H1 (cell line): Measurements from ENCODE around the gene SLC13A3. TPM values are rescaled to one million over a fixed set of nuclear protein-coding genes. Genes with fewer than 3 reads are reported as not detected.

Experiments used
- ASH2L ChIP-seq: fragments of 200-600, 300-600 bp; sonication (generic); IDR thresholded peaks from one replicate; pipeline ENCODE4 v1.7.1; 2017; ENCODE audit warnings: low read length
- ATF3 ChIP-seq: IDR thresholded peaks from 2 replicates; pipeline ENCODE4 v1.6.1; 2011; ENCODE audit warnings: low read depth, mild to moderate bottlenecking, low read length; ENCODE audit not compliant: insufficient read depth
- BRCA1 ChIP-seq: IDR thresholded peaks from 2 replicates; pipeline ENCODE4 v1.6.1; 2012; ENCODE audit warnings: low read depth, low read length, improper control_type of control experiment
- CBX8 ChIP-seq: fragments of 300-800, 300-1000 bp; sonication (generic); IDR thresholded peaks from 2 replicates; pipeline ENCODE4 v1.7.1; 2016; ENCODE audit warnings: low read depth, low read length, borderline replicate concordance
- CEBPB ChIP-seq: IDR thresholded peaks from 2 replicates; pipeline ENCODE4 v1.6.1; 2012; ENCODE audit warnings: low read depth, low read length
- EGR1 ChIP-seq: IDR thresholded peaks from 2 replicates; pipeline ENCODE4 v1.6.1; 2011; ENCODE audit warnings: low read depth, low read length, borderline replicate concordance
- GTF2F1 ChIP-seq: IDR thresholded peaks from 2 replicates; pipeline ENCODE4 v1.6.1; 2012; ENCODE audit warnings: low read depth, low read length, improper control_type of control experiment, borderline replicate concordance
- JUND ChIP-seq: IDR thresholded peaks from 2 replicates; pipeline ENCODE4 v1.6.1; 2011; ENCODE audit warnings: mild to moderate bottlenecking, improper control_type of control experiment, low read length
- KDM1A ChIP-seq: fragments of 200-600, 300-600 bp; sonication (generic); IDR thresholded peaks from 2 replicates; pipeline ENCODE4 v1.7.1; 2016; ENCODE audit warnings: mild to moderate bottlenecking, low read length, borderline replicate concordance
- POLR2AphosphoS5 ChIP-seq: IDR thresholded peaks from 2 replicates; pipeline ENCODE4 v1.6.1; 2011; ENCODE audit warnings: low read depth, low read length
- RXRA ChIP-seq: IDR thresholded peaks from 2 replicates; pipeline ENCODE4 v1.6.1; 2011; ENCODE audit warnings: low read depth, mild to moderate bottlenecking, low read length, moderate library complexity; ENCODE audit not compliant: insufficient read depth
- SAP30 ChIP-seq: fragments of 300-600 bp; sonication (generic); IDR thresholded peaks from 2 replicates; pipeline ENCODE4 v1.7.1; 2012; ENCODE audit warnings: low read length, moderate library complexity, mild to moderate bottlenecking, inconsistent platforms; ENCODE audit not compliant: insufficient read depth, insufficient replicate concordance
- SP1 ChIP-seq: IDR thresholded peaks from 2 replicates; pipeline ENCODE4 v1.6.1; 2011; ENCODE audit warnings: low read depth, low read length
- TAF7 ChIP-seq: optimal IDR thresholded peaks from 2 replicates; pipeline ENCODE3; 2011; ENCODE audit warnings: low read depth, mild to moderate bottlenecking, inconsistent platforms, low read length, moderate library complexity, borderline replicate concordance
- TBP ChIP-seq: IDR thresholded peaks from 2 replicates; pipeline ENCODE4 v1.6.1; 2011; ENCODE audit warnings: low read depth, low read length, improper control_type of control experiment
- polyA plus RNA-seq, 7 experiments: library from polyadenylated mRNA; depleted of rRNA in 3 of 7; stranded (reverse) in 5 of 7; unstranded in 2 of 7; fragments of >200 nt in 5 of 7; fragments of 200-250 nt in 2 of 7; gene quantifications; 1 replicate in 5 of 7; 2 replicates in 1 of 7; 4 replicates in 1 of 7; pipeline versions ENCODE4 v1.2.1 to v1.2.3, GENCODE V29; 2011 to 2013; ENCODE audit warnings: missing spikeins in 2 of 7, mixed read lengths in 2 of 7
- total RNA-seq: library from RNA; stranded (reverse); fragmentation: NEBNext Ultra II Directional; extraction: Animal tissue kit (Norgen Biotek cat#: 25700); gene quantifications from 2 replicates; pipeline ENCODE4 v1.2.1, GENCODE V29; 2021
- TF ChIP-seq, protein P1 (sequence below): IDR thresholded peaks from 2 replicates; pipeline ENCODE4 v1.6.1; 2011; ENCODE audit warnings: low read length, improper control_type of control experiment

SLC13A3 gene
- total and polyA plus RNA-seq, 2 of the 8 experiments (the other 6 are each of a cell fraction or from before 2014, with no cell fraction given), result 9.4 to 12.6 TPM

DNA sequence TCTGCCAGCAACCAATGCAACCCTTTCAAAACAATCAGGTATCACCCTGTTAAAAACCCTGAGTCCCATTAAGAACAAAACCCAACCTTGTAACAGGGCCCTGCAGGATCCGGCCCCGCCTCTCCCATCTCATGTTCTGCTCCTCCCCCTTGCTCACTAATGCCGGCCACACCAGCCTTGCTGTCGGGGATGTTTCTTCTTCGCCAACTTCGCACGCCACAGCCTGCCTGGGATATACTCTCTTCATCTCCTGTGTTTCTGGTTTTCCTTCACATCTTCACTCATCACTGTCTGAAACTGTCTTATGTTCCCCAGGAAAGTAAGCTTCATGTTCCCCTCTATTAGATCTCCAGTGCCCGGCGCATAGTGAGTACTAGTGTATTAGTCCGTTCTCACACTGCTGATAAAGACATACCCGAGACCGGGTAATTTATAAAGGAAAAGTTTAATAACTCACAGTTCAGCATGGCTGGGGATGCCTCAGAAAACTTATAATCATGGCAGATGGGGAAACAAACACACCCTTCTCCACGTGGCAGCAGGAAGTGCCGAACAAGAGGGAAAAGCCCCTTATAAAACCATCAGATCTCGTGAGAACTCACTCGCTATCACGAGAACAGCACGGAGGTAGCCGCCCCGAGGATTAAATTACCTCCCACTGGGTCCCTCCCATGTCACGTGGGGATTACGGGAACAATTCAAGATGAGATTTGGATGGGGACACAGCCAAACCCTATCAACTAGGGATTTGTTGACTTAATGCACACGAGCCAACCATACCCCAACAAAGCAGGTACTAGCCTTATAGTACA lies 32.9 kb upstream of the SLC13A3 start (continued):
- TF ChIP-seq TBP (peak; percentile 87), RXRA (no peak), CEBPB (no peak), SAP30 (peak; percentile 33), JUND (no peak), GTF2F1 (0 out of 2 replicates have a peak, but pooled peaks have one; percentile 18), CBX8 (no peak), ATF3 (0 out of 2 replicates have a peak, but pooled peaks have one; percentile 27), ASH2L (peak; percentile 67), EGR1 (no peak), BRCA1 (peak; percentile 87), TAF7 (peak; percentile 49), SP1 (no peak), POLR2AphosphoS5 (peak; percentile 85), KDM1A (0 out of 2 replicates have a peak, but pooled peaks have one; percentile 9)
- TF ChIP-seq, protein P1, sequence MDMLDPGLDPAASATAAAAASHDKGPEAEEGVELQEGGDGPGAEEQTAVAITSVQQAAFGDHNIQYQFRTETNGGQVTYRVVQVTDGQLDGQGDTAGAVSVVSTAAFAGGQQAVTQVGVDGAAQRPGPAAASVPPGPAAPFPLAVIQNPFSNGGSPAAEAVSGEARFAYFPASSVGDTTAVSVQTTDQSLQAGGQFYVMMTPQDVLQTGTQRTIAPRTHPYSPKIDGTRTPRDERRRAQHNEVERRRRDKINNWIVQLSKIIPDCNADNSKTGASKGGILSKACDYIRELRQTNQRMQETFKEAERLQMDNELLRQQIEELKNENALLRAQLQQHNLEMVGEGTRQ, result peak; percentile 75
